Activated B cell treated with CpG ODN at 0.5 μM for 24 hours (primary cell): ENCODE results near the gene CYBB. TPM values are rescaled to one million over a fixed set of nuclear protein-coding genes. Genes with fewer than 3 reads are reported as not detected.
A peak's percentile ranks its signal among the peaks of the same experiment; 100 is the strongest.

Experiments used
- ATAC-seq: fragments of 200-7000 bp; cut with Tn5 transposase; one replicate; pipeline ENCODE4 v1.10.0; 2021; ENCODE audit warnings: low read depth, mild to moderate bottlenecking, moderate library complexity
- CTCF ChIA-PET: fragments of 350-600 bp; sonication (Branson Sonifier 250); formaldehyde crosslinking; loops from one replicate; lab custom pipeline; 2021; ENCODE audit warnings: antibody characterized with exemption; lab: Charles Lee
- POLR2A ChIA-PET: fragments of 350-600 bp; sonication (Branson Sonifier 250); formaldehyde crosslinking; loops from one replicate; lab custom pipeline; 2021; ENCODE audit warnings: antibody characterized with exemption; lab: Charles Lee
- DNase-seq: peaks from one replicate; pipeline ENCODE4 v3.0.0; 2022
- H3K27ac Mint-ChIP-seq: one replicate; pipeline ENCODE4 v1.8.0; 2020; ENCODE audit warnings: mixed read lengths
- H3K27me3 Mint-ChIP-seq: one replicate; pipeline ENCODE4 v1.8.0; 2021; ENCODE audit warnings: mixed read lengths
- H3K36me3 Mint-ChIP-seq: one replicate; pipeline ENCODE4 v1.8.0; 2021; ENCODE audit warnings: low read depth, mixed read lengths
- H3K4me1 Mint-ChIP-seq: one replicate; pipeline ENCODE4 v1.8.0; 2021; ENCODE audit warnings: mixed read lengths
- H3K4me3 Mint-ChIP-seq: one replicate; pipeline ENCODE4 v1.8.0; 2020; ENCODE audit warnings: mild to moderate bottlenecking, mixed read lengths
- H3K9me3 Mint-ChIP-seq: one replicate; pipeline ENCODE4 v1.8.0; 2020; ENCODE audit warnings: mixed read lengths
- CTCF ChIP-seq: fragments of 200-600 bp; IDR thresholded peaks from one replicate; pipeline ENCODE4 v1.8.0; 2022; ENCODE audit warnings: antibody characterized with exemption, mild to moderate bottlenecking
- intact Hi-C: fragments of 100-400 bp; cut with micrococcal nuclease; formaldehyde crosslinking; loops from one replicate; pipeline ENCODE4 v1.15.1; 2024
- total RNA-seq: library from RNA; stranded (reverse); gene quantifications from 2 replicates; pipeline ENCODE4 v1.2.3, GENCODE V29; 2022

CYBB gene
- total RNA-seq, 1 donor from 2014 or later: 165 TPM

- POLR2A ChIA-PET: no interaction called here
- Mint-ChIP-seq H3K36me3 (peaks cover 15% of the 10 kb centered on the region), H3K27me3 (no peaks in the 10 kb centered on the region), H3K9me3 (no peaks in the 10 kb centered on the region), H3K27ac (no peak overlapping the region), H3K4me1 (peaks cover 20% of the 10 kb centered on the region), H3K4me3 (no peak overlapping the region)
- CTCF ChIA-PET: no interaction called here
- DNase-seq (no peak), ATAC-seq (no peak)
- no peak for TF ChIP-seq CTCF
- intact Hi-C loops: loop anchor here (10.0 kb wide), 1 partner anchor 160 kb away; the partner anchor contains the start of gene XK
Measured at GRCh38 chrX:37844622-37845021, 64.8 kb downstream of the CYBB start.

GRCh38 chrX:37846141-37846540 is 66.3 kb downstream of the CYBB start:
- TF ChIP-seq CTCF: no peak
- Mint-ChIP-seq H3K4me3 (peak overlapping the region; percentile 81), H3K27me3 (no peaks in the 10 kb centered on the region), H3K9me3 (no peaks in the 10 kb centered on the region), H3K4me1 (peaks cover 20% of the 10 kb centered on the region), H3K36me3 (peaks cover 8% of the 10 kb centered on the region), H3K27ac (peak overlapping the region; percentile 63)
- ATAC-seq (no peak), DNase-seq (no peak)
- intact Hi-C loops: loop anchor here (2.0 to 10.0 kb wide), 2 partner anchors 21 to 161 kb away; partner anchors contain the start of gene XK
- CTCF ChIA-PET: no interaction called here
- POLR2A ChIA-PET: interaction anchor here (0.6 to 1.1 kb wide), 2 partner anchors 22 to 28 kb away, joined by 3 read pairs; no protein-coding TSS in a partner anchor

- ATAC-seq: no peak
- ChIA-PET CTCF (no interaction called here), POLR2A (interaction anchor here (1.1 kb wide), 1 partner anchor 22 kb away, joined by 3 read pairs; no protein-coding TSS in a partner anchor)
- peak overlapping the region; percentile 63 for H3K27ac Mint-ChIP-seq
- peaks cover 6% of the 10 kb centered on the region for H3K36me3 Mint-ChIP-seq
- intact Hi-C loops: loop anchor here (2.0 to 10.0 kb wide), 2 partner anchors 22 to 162 kb away; partner anchors contain the start of gene XK
- DNase-seq: no peak
- no peaks in the 10 kb centered on the region for H3K9me3 Mint-ChIP-seq
- no peaks in the 10 kb centered on the region for H3K27me3 Mint-ChIP-seq
- peak overlapping the region; percentile 81 for H3K4me3 Mint-ChIP-seq
- peaks cover 20% of the 10 kb centered on the region for H3K4me1 Mint-ChIP-seq
- no peak for TF ChIP-seq CTCF
Measured at GRCh38 chrX:37846558-37846933, 66.7 kb downstream of the CYBB start.

- ATAC-seq (peak; percentile 99), DNase-seq (peak; percentile 72)
- no peaks in the 10 kb centered on the region for H3K9me3 Mint-ChIP-seq
- POLR2A ChIA-PET: interaction anchor here (1.1 kb wide), 1 partner anchor 101 kb away, joined by 3 read pairs; no protein-coding TSS in a partner anchor
- no peaks in the 10 kb centered on the region for H3K27me3 Mint-ChIP-seq
- H3K4me1 Mint-ChIP-seq: peaks cover 20% of the 10 kb centered on the region
- peak within 1 kb of the TSS; percentile 86 for H3K27ac Mint-ChIP-seq
- intact Hi-C loops: loop anchor here (1.0 to 10.0 kb wide), 5 partner anchors 22 to 480 kb away; partner anchors contain the start of genes RPGR and XK
- peaks cover 6% of the 10 kb centered on the region for H3K36me3 Mint-ChIP-seq
- CTCF ChIA-PET: no interaction called here
- TF ChIP-seq CTCF: no peak
- peak within 1 kb of the TSS; percentile 81 for H3K4me3 Mint-ChIP-seq
Measured at GRCh38 chrX:37846934-37847732, 67.3 kb downstream of the CYBB start, which contains the start of gene DYNLT3. DYNLT3 (minus strand) TSS chrX:37847571; CDS start chrX:37847510, 61 bp downstream.

- H3K27me3 Mint-ChIP-seq: no peaks in the 10 kb centered on the region
- intact Hi-C loops: loop anchor here (1.0 to 10.0 kb wide), 5 partner anchors 23 to 480 kb away; partner anchors contain the start of genes RPGR and XK
- TF ChIP-seq CTCF: no peak
- H3K9me3 Mint-ChIP-seq: no peaks in the 10 kb centered on the region
- DNase-seq (no peak), ATAC-seq (no peak)
- peak overlapping the region; percentile 86 for H3K27ac Mint-ChIP-seq
- H3K36me3 Mint-ChIP-seq: peaks cover 6% of the 10 kb centered on the region
- H3K4me1 Mint-ChIP-seq: peaks cover 20% of the 10 kb centered on the region
- CTCF ChIA-PET: no interaction called here
- POLR2A ChIA-PET: interaction anchor here (1.1 kb wide), 1 partner anchor 101 kb away, joined by 3 read pairs; no protein-coding TSS in a partner anchor
- H3K4me3 Mint-ChIP-seq: peak overlapping the region; percentile 81
Measured at GRCh38 chrX:37847733-37848197, 67.9 kb downstream of the CYBB start.
